ENCODE data around the gene SEMA3F.

DNA sequence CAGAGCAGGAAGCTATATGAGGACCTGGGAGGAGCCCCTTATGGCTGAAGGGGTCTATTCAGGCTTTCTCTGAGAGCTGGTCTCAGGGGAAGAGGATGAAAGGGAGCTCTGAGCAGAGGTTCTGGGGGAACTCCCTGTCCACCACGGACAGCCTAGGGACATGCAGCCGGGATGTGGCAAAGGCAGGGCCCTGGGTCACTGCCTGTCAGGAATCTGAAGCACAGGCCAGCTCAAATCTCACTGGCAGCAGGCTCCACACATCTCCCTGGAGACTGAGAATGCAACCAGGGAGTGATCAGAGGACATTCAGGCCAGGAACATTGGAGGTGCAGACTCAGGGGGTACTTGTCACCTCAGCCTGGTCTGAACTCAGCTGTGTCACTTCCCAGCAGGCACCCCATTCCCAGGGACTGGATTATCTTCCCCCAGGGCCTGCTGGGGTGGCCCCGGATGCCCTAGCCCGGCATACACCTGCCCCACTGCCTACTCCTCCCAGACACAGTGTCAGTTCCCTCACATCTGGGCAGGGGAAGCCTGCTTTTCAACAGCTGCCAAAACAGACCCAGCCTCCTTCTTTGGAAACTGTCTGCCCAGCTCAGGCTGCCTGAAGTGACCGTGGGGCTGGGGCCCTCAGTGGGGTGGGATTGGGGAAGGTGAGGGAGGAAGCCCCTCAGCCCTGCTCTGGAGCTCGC lies 18.3 kb upstream of the SEMA3F start:
- TF ChIP-seq, protein P1, sequence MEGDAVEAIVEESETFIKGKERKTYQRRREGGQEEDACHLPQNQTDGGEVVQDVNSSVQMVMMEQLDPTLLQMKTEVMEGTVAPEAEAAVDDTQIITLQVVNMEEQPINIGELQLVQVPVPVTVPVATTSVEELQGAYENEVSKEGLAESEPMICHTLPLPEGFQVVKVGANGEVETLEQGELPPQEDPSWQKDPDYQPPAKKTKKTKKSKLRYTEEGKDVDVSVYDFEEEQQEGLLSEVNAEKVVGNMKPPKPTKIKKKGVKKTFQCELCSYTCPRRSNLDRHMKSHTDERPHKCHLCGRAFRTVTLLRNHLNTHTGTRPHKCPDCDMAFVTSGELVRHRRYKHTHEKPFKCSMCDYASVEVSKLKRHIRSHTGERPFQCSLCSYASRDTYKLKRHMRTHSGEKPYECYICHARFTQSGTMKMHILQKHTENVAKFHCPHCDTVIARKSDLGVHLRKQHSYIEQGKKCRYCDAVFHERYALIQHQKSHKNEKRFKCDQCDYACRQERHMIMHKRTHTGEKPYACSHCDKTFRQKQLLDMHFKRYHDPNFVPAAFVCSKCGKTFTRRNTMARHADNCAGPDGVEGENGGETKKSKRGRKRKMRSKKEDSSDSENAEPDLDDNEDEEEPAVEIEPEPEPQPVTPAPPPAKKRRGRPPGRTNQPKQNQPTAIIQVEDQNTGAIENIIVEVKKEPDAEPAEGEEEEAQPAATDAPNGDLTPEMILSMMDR (IDR thresholded peaks at IDR 0.05), result no peak
- no peak for TF ChIP-seq POLR2A (IDR thresholded peaks at IDR 0.05)

All from right lobe of liver (tissue), 4 donors.